CD4-positive, alpha-beta T cell (primary cell): ENCODE measurements around the gene SLC35A3. TPM values are rescaled to one million over a fixed set of nuclear protein-coding genes. Genes with fewer than 3 reads are reported as not detected.

Experiments used
- ATAC-seq: fragments of 200-7000 bp; cut with Tn5 transposase; one replicate; pipeline ENCODE4 v1.10.0; 2022; ENCODE audit warnings: mild to moderate bottlenecking; ENCODE audit not compliant: poor library complexity
- CTCF ChIA-PET: fragments of 350-600 bp; sonication (Branson Sonifier 250); formaldehyde crosslinking; loops from one replicate; lab custom pipeline; 2021; ENCODE audit warnings: antibody characterized with exemption, inconsistent platforms; lab: Charles Lee
- POLR2A ChIA-PET: fragments of 350-600 bp; sonication (Branson Sonifier 250); formaldehyde crosslinking; loops from one replicate; lab custom pipeline; 2021; ENCODE audit warnings: antibody characterized with exemption, inconsistent platforms; lab: Charles Lee
- DNase-seq, 14 experiments: peaks; one replicate each; pipeline ENCODE4 v3.0.0-alpha.2; 2013 to 2020; ENCODE audit warnings: mixed read lengths in 2 of 14
- H3K27ac ChIP-seq, 2 donors: one replicate each; pipeline versions ENCODE4 v1.5.1 to v1.7.0; 2013; ENCODE audit warnings: low read length in 2 of 2, low read depth in 1 of 2, mild to moderate bottlenecking in 1 of 2
- H3K27me3 ChIP-seq, 2 experiments: 1 replicate in 1 of 2; 2 replicates in 1 of 2; pipeline versions ENCODE4 v1.6.1 to v1.7.0; 2013; ENCODE audit warnings: low read length in 2 of 2, control low read depth in 1 of 2, mild to moderate bottlenecking in 1 of 2, moderate library complexity in 1 of 2; ENCODE audit not compliant: insufficient read depth in 2 of 2, control insufficient read depth in 1 of 2
- H3K36me3 ChIP-seq: one replicate; pipeline ENCODE4 v1.6.1; 2013; ENCODE audit warnings: low read length, control low read depth; ENCODE audit not compliant: insufficient read depth
- H3K4me1 ChIP-seq: one replicate; pipeline ENCODE4 v1.6.1; 2013; ENCODE audit warnings: low read length, control low read depth; ENCODE audit not compliant: insufficient read depth
- H3K4me3 ChIP-seq: one replicate; pipeline ENCODE4 v1.5.1; 2013; ENCODE audit warnings: mild to moderate bottlenecking, low read length, moderate library complexity
- H3K9me3 ChIP-seq, 2 experiments: 1 replicate in 1 of 2; 2 replicates in 1 of 2; pipeline versions ENCODE4 v1.6.1 to v1.7.0; 2013; ENCODE audit warnings: low read length in 2 of 2, mild to moderate bottlenecking in 2 of 2, control low read depth in 1 of 2, moderate library complexity in 1 of 2; ENCODE audit not compliant: control insufficient read depth in 1 of 2, insufficient read depth in 1 of 2
- H3K27ac Mint-ChIP-seq: one replicate; pipeline ENCODE4 v1.8.0; 2020; ENCODE audit warnings: mixed read lengths
- H3K27me3 Mint-ChIP-seq: one replicate; pipeline ENCODE4 v1.8.0; 2021; ENCODE audit warnings: mixed read lengths
- H3K36me3 Mint-ChIP-seq: one replicate; pipeline ENCODE4 v1.8.0; 2021; ENCODE audit warnings: low read depth, mixed read lengths
- H3K4me1 Mint-ChIP-seq: one replicate; pipeline ENCODE4 v1.8.0; 2021; ENCODE audit warnings: low read depth, mixed read lengths
- H3K4me3 Mint-ChIP-seq: one replicate; pipeline ENCODE4 v1.8.0; 2020; ENCODE audit warnings: mild to moderate bottlenecking, mixed read lengths
- H3K9me3 Mint-ChIP-seq: one replicate; pipeline ENCODE4 v1.8.0; 2020; ENCODE audit warnings: mixed read lengths
- CTCF ChIP-seq: fragments of 200-600 bp; IDR thresholded peaks from one replicate; pipeline ENCODE4 v1.8.0; 2022; ENCODE audit warnings: antibody characterized with exemption, mild to moderate bottlenecking
- intact Hi-C, 2 experiments: fragments of 100-400 bp; cut with DNase I in 1 of 2; cut with micrococcal nuclease in 1 of 2; formaldehyde crosslinking; loops; one replicate each; pipeline versions ENCODE4 v1.15.1 to v1.9.0; 2023 to 2025; cut with DNase I, micrococcal nuclease
- total RNA-seq, 174 experiments: library from RNA in 2 of 174; stranded (reverse) in 2 of 174; gene quantifications; one replicate each; pipeline ENCODE4 v1.2.3 and lab custom pipeline; 2021 to 2026

The SLC35A3 gene
- total RNA-seq, 2 experiments from 2014 or later, result 20.2 to 24.6 TPM

DNA sequence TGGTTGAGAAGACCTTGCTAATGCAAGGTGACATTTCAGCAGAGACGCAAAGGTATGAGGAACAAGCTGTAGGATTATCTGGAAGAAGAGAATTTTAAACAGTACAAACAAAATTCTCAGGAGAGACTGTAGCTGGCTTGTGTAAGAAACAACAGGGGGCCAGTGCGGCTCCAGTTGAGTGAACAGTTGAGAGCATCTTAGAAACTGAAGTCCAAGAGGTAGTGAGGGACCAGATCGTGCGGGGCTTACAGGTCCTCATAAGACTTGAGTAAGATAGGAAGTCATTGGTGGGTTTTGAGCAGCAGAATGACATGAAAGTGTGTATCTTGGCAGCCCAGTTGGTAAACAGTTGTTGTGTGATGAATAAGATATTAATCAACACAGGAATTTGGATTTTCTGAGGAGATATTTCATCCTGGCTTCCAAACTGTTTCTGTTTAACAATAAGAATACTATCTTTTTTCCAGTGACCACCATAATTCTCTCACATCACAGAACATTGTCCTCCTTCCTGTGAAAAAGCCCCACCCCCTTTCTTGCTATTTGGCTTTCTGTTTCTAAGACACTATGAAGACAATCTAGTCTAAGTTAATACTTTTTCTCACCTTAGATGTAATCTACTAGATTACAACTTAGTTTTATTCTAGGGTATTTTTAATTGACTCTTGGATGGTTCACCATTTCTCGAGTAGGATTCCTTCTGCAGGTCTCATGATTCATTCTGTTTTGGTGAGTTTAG lies 100.6 kb downstream of the SLC35A3 start:
- TF ChIP-seq CTCF, result no peak
- no peak overlapping the region for H3K4me3 Mint-ChIP-seq

DNA sequence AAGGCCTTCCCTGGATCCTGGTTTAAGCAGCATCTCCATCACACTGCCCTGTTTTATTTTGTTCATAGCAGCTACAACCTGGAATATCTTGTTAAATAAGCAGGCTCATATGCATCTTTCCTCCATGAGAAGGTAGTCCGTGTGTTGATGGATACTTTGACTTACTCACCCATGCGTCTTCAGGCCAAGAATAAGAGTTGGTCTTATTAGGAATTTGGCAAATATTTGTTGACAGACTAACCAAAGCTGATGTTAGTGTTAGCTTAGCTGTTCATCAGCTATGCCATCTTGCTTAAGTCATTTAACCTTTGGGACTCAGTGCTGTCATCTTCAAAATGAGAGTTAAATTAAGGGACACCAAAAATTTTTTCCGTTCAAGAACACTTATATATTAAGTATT lies 103.7 kb downstream of the SLC35A3 start:
- Histone ChIP-seq H3K4me3 (no peak overlapping the region), H3K9me3 (no peaks in the 10 kb centered on the region), H3K27ac (no peak overlapping the region), H3K36me3 (peaks cover 87% of the 10 kb centered on the region), H3K4me1 (no peaks in the 10 kb centered on the region), H3K27me3 (no peaks in the 10 kb centered on the region)
- H3K4me1 Mint-ChIP-seq, result peaks cover 7% of the 10 kb centered on the region
- DNase-seq, result no peak
- H3K4me3 Mint-ChIP-seq, result no peak overlapping the region
- CTCF ChIA-PET, result no interaction called here
- H3K36me3 Mint-ChIP-seq, result peaks cover 99% of the 10 kb centered on the region
- no peak for TF ChIP-seq CTCF
- POLR2A ChIA-PET, result no interaction called here
- H3K27me3 Mint-ChIP-seq, result no peaks in the 10 kb centered on the region
- intact Hi-C loops, result no loop called here
- no peak for ATAC-seq
- H3K9me3 Mint-ChIP-seq, result no peaks in the 10 kb centered on the region
- H3K27ac Mint-ChIP-seq, result no peak overlapping the region

More for the DNA sequence above, 100.6 kb downstream of the SLC35A3 start:
- Mint-ChIP-seq H3K36me3 (peaks cover 92% of the 10 kb centered on the region), H3K4me1 (peaks cover 17% of the 10 kb centered on the region), H3K27ac (peak overlapping the region; percentile 21), H3K9me3 (no peaks in the 10 kb centered on the region), H3K27me3 (no peaks in the 10 kb centered on the region)
- Histone ChIP-seq H3K4me3 (no peak overlapping the region), H3K9me3 (no peaks in the 10 kb centered on the region), H3K27ac (no peak overlapping the region), H3K4me1 (no peaks in the 10 kb centered on the region), H3K27me3 (no peaks in the 10 kb centered on the region), H3K36me3 (peaks cover 85% of the 10 kb centered on the region)
- intact Hi-C loops, result no loop called here
- DNase-seq (no peak), ATAC-seq (no peak)
- ChIA-PET POLR2A (interaction anchor here (0.9 to 1.1 kb wide), 2 partner anchors 10 to 33 kb away, joined by 4 read pairs; a partner anchor contains a TSS), CTCF (no interaction called here)

DNA sequence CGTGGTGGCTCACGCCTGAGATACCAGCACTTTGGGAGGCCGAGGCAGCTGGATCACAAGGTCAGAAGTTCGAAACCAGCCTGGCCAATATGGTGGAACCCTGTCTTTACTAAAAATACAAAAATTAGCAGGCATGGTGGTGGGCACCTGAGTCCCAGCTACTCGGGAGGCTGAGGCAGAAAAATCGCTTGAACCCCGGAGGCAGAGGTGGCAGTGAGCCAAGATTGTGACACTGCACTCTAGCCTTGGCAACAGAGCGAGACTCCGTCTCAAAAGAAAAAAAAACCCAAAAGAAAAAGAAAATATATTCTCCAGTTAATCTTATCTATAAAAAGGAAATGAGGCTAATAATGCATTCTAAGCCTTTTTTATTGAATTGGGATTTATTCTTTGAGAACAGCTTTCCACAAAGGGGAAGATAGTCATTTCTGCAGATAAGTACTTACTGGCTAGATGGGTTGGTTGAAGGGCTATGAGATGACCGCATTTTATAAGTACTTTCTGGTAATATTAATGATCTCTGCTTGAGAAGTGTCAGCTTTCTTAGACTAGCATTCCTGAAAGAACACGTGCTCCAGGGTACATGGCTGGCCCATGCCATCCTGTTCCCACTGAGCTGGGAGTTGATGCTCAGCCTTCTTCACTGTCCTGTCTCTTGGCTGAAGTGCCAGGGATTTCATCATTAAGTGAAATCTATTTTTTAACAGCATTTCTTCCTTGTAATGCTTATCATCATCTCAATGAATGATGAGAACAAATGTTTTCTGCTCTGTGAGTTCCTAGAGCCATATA lies 105.0 kb downstream of the SLC35A3 start:
- Mint-ChIP-seq H3K27ac (peak overlapping the region; percentile 39), H3K9me3 (no peaks in the 10 kb centered on the region), H3K36me3 (peaks cover 99% of the 10 kb centered on the region), H3K4me3 (no peak overlapping the region), H3K27me3 (no peaks in the 10 kb centered on the region), H3K4me1 (peaks cover 7% of the 10 kb centered on the region)
- ATAC-seq (no peak), DNase-seq (no peak)
- CTCF ChIA-PET, result no interaction called here
- no peak for TF ChIP-seq CTCF
- Histone ChIP-seq H3K27me3 (no peaks in the 10 kb centered on the region), H3K4me3 (no peak overlapping the region), H3K27ac (no peak overlapping the region), H3K4me1 (no peaks in the 10 kb centered on the region), H3K9me3 (no peaks in the 10 kb centered on the region), H3K36me3 (peaks cover 86% of the 10 kb centered on the region)
- intact Hi-C loops, result no loop called here
- POLR2A ChIA-PET, result no interaction called here
